GM12891 (cell line): ENCODE measurements around the gene CBFA2T2.
"Not testable (repeated sequence)": the region's sequence is repeated elsewhere in the genome, so short reads cannot be mapped to it uniquely, and the experiment has no call there.

Experiments
- DNase-seq: peaks from one replicate; pipeline ENCODE4 v3.0.0; 2011; ENCODE audit warnings: low spot score; ENCODE audit not compliant: insufficient read length
- FAIRE-seq: peaks from 2 replicates; lab custom pipeline; 2011; peaks lifted over from hg19 to GRCh38; lab: Jason Lieb, UNC
- PAX5 ChIP-seq: IDR thresholded peaks from 2 replicates; pipeline ENCODE4 v1.6.1; 2011; ENCODE audit warnings: low read length, moderate library complexity, mild to moderate bottlenecking; ENCODE audit not compliant: insufficient read depth, severe bottlenecking
- POLR2A ChIP-seq: IDR thresholded peaks from 2 replicates; pipeline ENCODE4 v1.6.1; 2011; ENCODE audit warnings: low read depth, low read length, control low read depth
- POLR2AphosphoS5 ChIP-seq: IDR thresholded peaks from 2 replicates; pipeline ENCODE4 v1.6.1; 2011; ENCODE audit warnings: low read depth, low read length, control low read depth
- POU2F2 ChIP-seq: IDR thresholded peaks from 2 replicates; pipeline ENCODE4 v1.6.1; 2011; ENCODE audit warnings: low read depth, mild to moderate bottlenecking, control low read depth, low read length, moderate library complexity
- SPI1 ChIP-seq: IDR thresholded peaks from 2 replicates; pipeline ENCODE4 v1.6.1; 2011; ENCODE audit warnings: low read depth, low read length, control low read depth
- TAF1 ChIP-seq: IDR thresholded peaks from 2 replicates; pipeline ENCODE4 v1.6.1; 2011; ENCODE audit warnings: low read depth, low read length, control low read depth

The CBFA2T2 gene

DNA sequence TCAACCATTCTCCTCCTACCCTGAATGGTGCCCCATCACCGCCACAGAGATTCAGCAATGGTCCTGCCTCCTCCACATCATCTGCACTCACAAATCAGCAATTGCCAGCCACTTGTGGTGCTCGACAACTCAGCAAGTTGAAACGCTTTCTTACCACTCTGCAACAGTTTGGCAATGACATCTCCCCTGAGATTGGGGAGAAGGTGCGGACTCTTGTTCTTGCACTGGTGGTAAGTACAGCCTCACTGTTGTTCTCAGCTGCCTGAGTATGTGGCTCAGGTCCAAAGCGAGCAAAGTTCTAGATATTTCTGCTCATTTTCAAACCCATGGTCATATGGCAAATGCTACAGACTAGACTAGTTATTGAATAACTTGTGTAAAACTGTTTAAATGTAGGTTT, 121.2 kb downstream of the CBFA2T2 start:
- FAIRE-seq = no peak
- no peak for DNase-seq
- TF ChIP-seq TAF1 (no peak), POLR2A (no peak), SPI1 (no peak), POLR2AphosphoS5 (no peak), PAX5 (no peak)

DNA sequence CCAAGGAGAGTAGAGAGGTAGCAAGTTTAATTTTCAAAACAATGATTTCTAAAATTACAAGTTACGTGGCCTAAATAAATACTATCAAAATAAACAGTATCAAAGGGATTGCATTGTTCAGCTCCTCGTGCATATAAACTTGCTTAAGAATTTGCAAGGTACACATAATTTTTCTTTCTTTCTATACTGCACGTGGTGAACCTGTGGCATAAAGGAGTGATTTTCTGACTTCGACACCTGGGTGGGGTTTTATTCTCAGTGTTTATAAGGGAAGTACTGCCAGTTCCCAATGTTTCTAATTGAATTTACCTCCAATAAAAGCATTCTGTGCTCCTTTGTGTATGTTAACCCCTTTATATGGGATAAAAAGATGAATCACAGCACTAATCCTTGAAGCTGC, 122.1 kb downstream of the CBFA2T2 start:
- DNase-seq (no peak), FAIRE-seq (no peak)
- TF ChIP-seq TAF1 = no peak
- TF ChIP-seq POLR2AphosphoS5 = no peak
- TF ChIP-seq SPI1 = no peak
- TF ChIP-seq POU2F2 = no peak

DNA sequence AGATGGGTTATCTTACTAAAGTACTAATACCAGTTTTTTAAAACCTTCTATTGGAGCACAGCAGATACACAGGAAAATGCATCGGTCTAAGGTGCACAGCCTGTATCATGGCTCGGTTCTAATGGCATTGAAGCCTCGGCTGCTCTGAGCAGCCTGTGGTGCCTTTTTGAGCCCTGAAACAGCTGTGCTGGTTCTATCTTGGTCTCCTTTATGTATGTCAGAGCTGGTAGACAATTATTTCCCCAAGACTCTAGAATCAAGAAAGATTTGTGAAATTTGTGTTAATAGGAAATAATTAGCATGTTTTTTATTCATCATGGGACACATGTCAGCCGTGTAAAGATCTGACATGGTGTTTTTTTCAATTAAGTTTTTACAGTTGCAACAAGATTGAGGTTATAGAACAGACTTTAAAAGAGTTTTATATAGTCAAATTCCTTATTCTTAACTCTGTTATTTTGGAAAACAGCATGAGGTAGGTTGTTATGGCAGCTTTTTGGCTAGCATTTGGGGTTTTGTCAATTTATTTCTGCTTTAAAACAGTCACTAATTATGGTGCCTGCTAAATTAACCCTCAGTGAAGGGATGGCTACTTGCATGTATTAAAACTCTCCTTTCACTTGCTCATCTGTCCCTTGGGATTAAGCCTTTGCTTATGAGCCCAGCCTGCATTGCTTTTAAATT, 132.0 kb downstream of the CBFA2T2 start:
- no peak for TF ChIP-seq POLR2A
- TF ChIP-seq PAX5 = no peak
- no peak for TF ChIP-seq TAF1
- TF ChIP-seq POU2F2 = no peak
- TF ChIP-seq POLR2AphosphoS5 = no peak
- TF ChIP-seq SPI1 = no peak
- DNase-seq (no peak), FAIRE-seq (no peak)

DNA sequence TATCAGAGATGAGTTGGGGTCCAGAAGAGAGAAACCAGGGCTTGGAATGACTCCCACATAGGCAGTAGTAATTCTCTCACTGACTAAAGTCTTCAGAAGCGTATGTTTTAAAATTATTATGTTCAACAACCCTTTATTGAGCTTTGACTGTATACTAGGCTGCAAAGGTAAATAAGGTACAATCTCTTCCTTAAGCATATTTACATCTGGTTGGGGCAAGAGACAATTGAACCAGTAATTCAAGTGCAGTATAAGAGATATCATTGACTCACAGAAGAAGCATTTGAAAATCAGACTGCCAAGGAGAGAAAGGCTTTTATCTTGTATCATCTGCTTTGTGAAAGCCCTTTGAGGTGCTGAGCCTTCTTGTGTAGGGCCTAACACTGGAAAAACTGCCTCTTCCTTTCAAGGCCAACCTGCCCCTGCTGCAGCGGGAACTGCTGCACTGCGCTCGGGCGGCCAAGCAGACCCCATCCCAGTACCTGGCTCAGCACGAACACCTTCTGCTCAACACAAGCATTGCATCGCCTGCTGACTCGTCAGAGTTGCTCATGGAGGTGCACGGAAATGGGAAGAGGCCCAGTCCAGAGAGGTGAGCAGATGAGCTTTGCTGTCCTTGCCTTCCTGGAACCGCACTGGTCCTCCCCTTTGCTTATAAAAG, 132.9 kb downstream of the CBFA2T2 start:
- DNase-seq (no peak), FAIRE-seq (no peak)
- no peak for TF ChIP-seq POLR2AphosphoS5
- TF ChIP-seq TAF1 = no peak
- TF ChIP-seq POU2F2 = no peak
- no peak for TF ChIP-seq PAX5
- TF ChIP-seq POLR2A = no peak
- no peak for TF ChIP-seq SPI1

DNA sequence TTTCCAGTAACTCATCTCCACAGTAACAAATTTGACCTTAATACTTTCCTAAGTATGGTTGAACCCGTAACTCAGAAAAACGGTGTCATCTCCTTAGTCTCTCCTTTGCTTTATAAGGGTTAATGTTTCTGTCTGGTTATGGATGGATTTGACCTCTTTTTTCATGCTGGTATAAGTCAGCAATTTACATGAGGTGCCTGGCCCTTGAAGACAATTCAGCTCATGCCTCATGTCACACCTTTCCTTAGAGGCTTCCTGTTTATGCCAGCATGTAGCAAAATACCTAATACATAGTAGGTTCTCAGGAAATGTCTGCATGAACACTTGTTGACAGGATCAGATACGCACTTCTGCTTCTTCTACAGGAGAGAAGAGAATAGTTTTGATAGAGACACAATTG, 134.5 kb downstream of the CBFA2T2 start:
- TF ChIP-seq POLR2A (no peak), SPI1 (no peak), PAX5 (no peak), POLR2AphosphoS5 (no peak)
- FAIRE-seq = no peak
- DNase-seq = no peak

DNA sequence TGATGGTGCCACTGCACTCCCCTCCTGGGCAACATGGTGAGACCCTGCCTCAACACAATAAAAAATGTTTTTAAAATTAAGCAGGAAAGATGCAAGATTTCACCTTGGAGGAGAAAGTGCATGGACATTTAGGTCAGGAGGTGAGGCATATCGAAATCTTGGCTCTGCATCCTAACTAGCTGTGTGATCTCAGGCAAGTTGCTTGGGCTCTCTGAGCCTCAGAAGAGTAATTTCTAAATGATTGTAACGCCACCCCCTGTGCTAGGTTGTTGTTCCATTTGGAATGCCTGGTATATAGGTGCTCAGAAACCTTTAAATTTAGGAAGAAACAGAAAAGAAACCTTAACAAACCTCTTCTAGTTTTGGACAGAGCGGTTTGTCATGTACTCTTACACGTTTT, 136.3 kb downstream of the CBFA2T2 start:
- DNase-seq (no peak), FAIRE-seq (no peak)
- no peak for TF ChIP-seq POU2F2
- TF ChIP-seq SPI1 = no peak
- no peak for TF ChIP-seq POLR2A
- TF ChIP-seq POLR2AphosphoS5 = no peak
- no peak for TF ChIP-seq TAF1
- no peak for TF ChIP-seq PAX5

DNA sequence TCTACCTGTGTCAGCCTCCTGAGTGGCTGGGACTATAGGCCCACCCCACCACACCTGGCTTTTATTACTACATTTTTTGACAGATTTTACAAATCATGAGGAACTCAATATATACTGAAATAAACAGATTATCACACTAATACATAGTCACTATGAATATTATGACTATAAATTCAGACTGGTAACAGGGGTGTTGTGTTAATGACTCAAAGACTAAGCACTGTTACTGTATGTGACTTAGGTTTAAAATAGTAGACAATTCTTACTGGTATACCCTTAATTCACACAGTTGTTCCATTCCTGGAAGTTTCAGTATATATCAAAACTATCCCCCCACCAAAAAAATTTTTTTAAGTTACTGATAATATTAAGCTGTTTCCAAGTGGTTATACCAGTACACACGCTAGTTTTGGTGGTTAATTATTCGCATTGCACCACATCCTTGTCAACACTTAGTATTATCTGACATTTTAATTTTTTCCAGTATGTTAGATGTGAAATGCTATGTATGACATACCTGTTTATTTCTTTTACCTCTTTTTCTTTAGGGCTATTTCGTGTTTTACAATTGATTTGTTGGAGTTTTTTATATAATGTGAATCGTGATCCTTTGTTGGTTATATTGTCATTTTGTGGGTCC, 137.8 kb downstream of the CBFA2T2 start:
- no peak for FAIRE-seq
- TF ChIP-seq SPI1 (no peak), TAF1 (no peak), POLR2A (no peak), POU2F2 (no peak), PAX5 (no peak), POLR2AphosphoS5 (no peak)
- no peak for DNase-seq

DNA sequence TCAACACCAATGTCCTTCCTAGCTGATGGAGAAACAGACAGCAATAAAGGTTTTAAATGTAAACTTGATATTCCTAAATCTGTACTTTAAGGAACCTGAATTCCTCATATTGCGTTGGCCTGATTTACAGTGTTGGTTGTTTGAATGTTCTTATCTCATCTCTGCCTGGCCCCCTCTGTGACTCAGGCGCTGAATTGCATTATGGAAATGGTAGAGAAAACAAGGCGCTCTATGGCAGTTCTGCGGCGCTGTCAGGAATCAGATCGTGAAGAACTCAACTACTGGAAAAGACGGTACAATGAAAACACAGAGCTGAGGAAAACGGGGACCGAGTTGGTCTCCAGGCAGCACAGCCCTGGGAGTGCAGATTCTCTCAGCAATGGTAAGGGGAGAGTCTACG, 139.6 kb downstream of the CBFA2T2 start:
- no peak for DNase-seq
- TF ChIP-seq PAX5 (no peak), SPI1 (no peak), TAF1 (no peak), POU2F2 (no peak), POLR2A (no peak), POLR2AphosphoS5 (no peak)
- no peak for FAIRE-seq

DNA sequence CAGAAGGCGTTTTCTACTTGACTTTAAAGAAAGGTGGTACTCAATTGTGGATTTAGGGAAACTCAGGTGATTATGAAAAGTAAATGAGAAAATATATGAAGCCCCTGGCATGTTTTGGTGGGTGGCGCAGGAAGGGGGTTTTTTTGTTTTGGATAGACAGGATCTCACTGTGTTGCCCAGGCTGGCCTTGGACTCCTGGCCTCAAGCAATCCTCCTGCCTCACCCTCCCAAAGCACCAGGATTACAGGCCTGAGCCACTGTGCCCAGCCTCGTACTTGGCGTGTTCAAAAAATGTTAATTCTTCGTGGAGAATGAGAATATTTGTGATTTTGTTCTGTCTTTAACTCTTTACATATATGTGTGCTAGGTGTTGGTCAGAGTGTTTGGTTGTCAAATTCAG, 140.1 kb downstream of the CBFA2T2 start:
- FAIRE-seq = no peak
- no peak for DNase-seq
- TF ChIP-seq POU2F2 (no peak), POLR2A (no peak), SPI1 (no peak), POLR2AphosphoS5 (no peak), TAF1 (no peak), PAX5 (no peak)

DNA sequence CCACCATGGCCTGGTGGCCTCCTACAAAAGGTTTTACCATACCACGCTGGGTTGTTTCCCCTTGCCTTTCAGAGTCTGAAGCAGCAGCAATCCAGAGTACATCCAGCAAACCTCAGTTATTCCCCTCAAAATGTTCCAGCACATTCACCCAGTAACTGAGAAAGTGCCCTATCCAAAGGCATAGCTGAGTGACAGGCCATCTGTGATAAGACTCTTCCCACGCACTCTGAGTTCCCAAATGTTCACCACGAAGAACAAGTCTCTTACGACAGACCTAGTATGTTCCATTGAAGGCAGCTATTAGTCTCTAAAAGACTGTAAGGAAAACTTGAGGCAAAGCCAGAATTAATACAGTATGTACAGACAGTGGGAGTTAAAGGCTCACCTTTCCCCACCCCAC, 140.6 kb downstream of the CBFA2T2 start:
- FAIRE-seq (no peak), DNase-seq (no peak)
- TF ChIP-seq PAX5 (no peak), TAF1 (no peak), SPI1 (no peak), POLR2AphosphoS5 (no peak), POLR2A (no peak)

DNA sequence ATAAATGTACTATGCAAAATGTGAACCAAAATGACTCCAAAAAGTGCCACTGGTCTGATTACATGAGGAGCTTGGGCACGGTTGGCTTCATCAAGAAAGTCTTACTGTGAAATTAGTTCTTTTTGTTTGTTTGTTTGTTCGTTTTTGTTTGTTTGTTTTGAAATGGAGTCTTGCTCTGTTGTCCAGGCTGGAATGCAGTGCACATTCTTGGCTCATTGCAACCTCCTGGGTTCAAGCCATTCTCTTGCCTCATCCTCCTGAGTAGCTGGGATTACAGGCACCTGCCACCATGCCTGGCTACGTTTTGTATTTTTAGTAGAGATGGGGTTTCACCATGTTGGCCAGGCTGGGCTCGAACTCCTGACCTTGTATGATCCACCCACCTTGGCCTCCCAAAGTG, 142.0 kb downstream of the CBFA2T2 start:
- FAIRE-seq, DNase-seq: not testable (repeated sequence)
